OCI-LY7 (cell line): ENCODE data around the gene PFKP. TPM values are rescaled to one million over a fixed set of nuclear protein-coding genes. Genes with fewer than 3 reads are reported as not detected.

Source experiments
- BruUV-seq: library from RNA; stranded (reverse); fragments of 400-500 nt; replicated peaks from 2 replicates; lab custom pipeline; 2021; lab: Mats Ljungman, UMichigan
- CTCF ChIA-PET: fragments of 300-600 bp; sonication (Branson Sonifier 250); formaldehyde crosslinking; loops from one replicate; lab custom pipeline; 2022; ENCODE audit warnings: antibody characterized with exemption; ENCODE audit not compliant: unreplicated experiment; lab: Charles Lee
- POLR2A ChIA-PET: fragments of 300-600 bp; sonication (Branson Sonifier 250); formaldehyde crosslinking; loops from one replicate; lab custom pipeline; 2022; ENCODE audit warnings: antibody characterized with exemption; lab: Charles Lee
- DNase-seq: peaks from one replicate; pipeline ENCODE4 v3.0.0-alpha.2; 2015; ENCODE audit warnings: low spot score
- H2AFZ ChIP-seq: fragments of 200-600 bp; sonication (generic), shearing (Covaris generic); 2 replicates; pipeline ENCODE4 v1.6.1; 2014; ENCODE audit warnings: mild to moderate bottlenecking, antibody characterized with exemption, low read length, moderate library complexity
- H3K27ac ChIP-seq: fragments of 200-600 bp; sonication (generic); 2 replicates; pipeline ENCODE4 v1.5.1; 2014; ENCODE audit warnings: mixed run types, low read depth, mild to moderate bottlenecking, moderate library complexity, low read length, inconsistent platforms; ENCODE audit not compliant: poor library complexity, severe bottlenecking
- H3K36me3 ChIP-seq: fragments of 200-600 bp; sonication (generic); 2 replicates; pipeline ENCODE4 v1.6.1; 2014; ENCODE audit warnings: mild to moderate bottlenecking, antibody characterized with exemption, low read length, moderate library complexity, mixed read lengths; ENCODE audit not compliant: insufficient read depth
- H3K4me1 ChIP-seq: fragments of 200-600 bp; sonication (generic); 2 replicates; pipeline ENCODE4 v1.5.1; 2014; ENCODE audit warnings: mild to moderate bottlenecking, low read length; ENCODE audit not compliant: insufficient read depth, poor library complexity, severe bottlenecking
- H3K4me2 ChIP-seq: fragments of 200-600 bp; sonication (generic); 2 replicates; pipeline ENCODE4 v1.6.1; 2014; ENCODE audit warnings: mild to moderate bottlenecking, low read length
- H3K4me3 ChIP-seq: fragments of 200-600 bp; sonication (generic); 2 replicates; pipeline ENCODE4 v1.5.1; 2014; ENCODE audit warnings: mild to moderate bottlenecking, low read depth, low read length; ENCODE audit not compliant: poor library complexity, severe bottlenecking
- H3K79me2 ChIP-seq: fragments of 200-600 bp; sonication (generic); 2 replicates; pipeline ENCODE4 v1.6.1; 2016; ENCODE audit warnings: low read depth, mild to moderate bottlenecking, low read length, moderate library complexity, mixed read lengths; ENCODE audit not compliant: insufficient read depth
- H3K9me2 ChIP-seq: fragments of 200-600 bp; sonication (generic); 2 replicates; pipeline ENCODE4 v1.6.1; 2016; ENCODE audit warnings: mild to moderate bottlenecking, low read length, mixed read lengths; ENCODE audit not compliant: insufficient read depth
- H3K9me3 ChIP-seq: fragments of 200-600 bp; sonication (generic); 2 replicates; pipeline ENCODE4 v1.6.1; 2014; ENCODE audit warnings: mild to moderate bottlenecking, mixed run types, low read length, mixed read lengths
- H4K20me1 ChIP-seq: fragments of 200-600 bp; sonication (generic); 2 replicates; pipeline ENCODE4 v1.6.1; 2014; ENCODE audit warnings: mild to moderate bottlenecking, antibody characterized with exemption, low read length, moderate library complexity, mixed read lengths; ENCODE audit not compliant: insufficient read depth
- CTCF ChIP-seq: fragments of 200-600 bp; sonication (generic); conservative IDR thresholded peaks from 2 replicates; pipeline ENCODE4 v1.5.1; 2014; ENCODE audit warnings: mild to moderate bottlenecking, antibody characterized with exemption, low read length, moderate library complexity, mixed read lengths
- EZH2phosphoT487 ChIP-seq: fragments of 200-600 bp; sonication (generic); IDR thresholded peaks from 2 replicates; pipeline ENCODE4 v1.6.1; 2018; ENCODE audit warnings: low read depth, borderline replicate concordance, mild to moderate bottlenecking, mixed run types, antibody characterized with exemption, low read length, moderate library complexity, mixed read lengths
- intact Hi-C: fragments of 100-400 bp; cut with micrococcal nuclease; formaldehyde crosslinking; loops from one replicate; pipeline ENCODE4 v1.10.0; 2022; ENCODE audit not compliant: unreplicated experiment
- total RNA-seq, 2 experiments: library from RNA; depleted of rRNA in 1 of 2; stranded (reverse); fragments of >200 nt in 1 of 2; shearing (Covaris generic) in 1 of 2; gene quantifications; 2 replicates each; pipeline ENCODE4 v1.2.3, GENCODE V29; 2014 to 2022

PFKP gene
- total RNA-seq, 2 experiments from 2014 or later, result 85.4 to 154 TPM

GRCh38 chr10:3141351-3142005, 74.1 kb downstream of the PFKP start:
- Histone ChIP-seq H3K9me2 (no peaks in the 10 kb centered on the region), H3K9me3 (no peaks in the 10 kb centered on the region), H3K4me3 (no peak overlapping the region), H3K36me3 (peaks cover 95% of the 10 kb centered on the region), H3K4me1 (no peaks in the 10 kb centered on the region), H3K79me2 (no peaks in the 10 kb centered on the region), H3K27ac (no peak overlapping the region), H4K20me1 (no peaks in the 10 kb centered on the region), H3K4me2 (no peak overlapping the region), H2AFZ (no peak overlapping the region)
- intact Hi-C loops, result no loop called here
- no peak for TF ChIP-seq CTCF
- TF ChIP-seq EZH2phosphoT487, result no peak
- ChIA-PET CTCF (no interaction called here), POLR2A (no interaction called here)
- no peak for DNase-seq
- no TSS peak for BruUV-seq

GRCh38 chr10:3142146-3142875, 75.0 kb downstream of the PFKP start:
- no peak for DNase-seq
- H3K4me1 ChIP-seq, result no peaks in the 10 kb centered on the region
- H4K20me1 ChIP-seq, result no peaks in the 10 kb centered on the region
- no peak overlapping the region for H3K4me3 ChIP-seq
- no peaks in the 10 kb centered on the region for H3K9me2 ChIP-seq
- no peaks in the 10 kb centered on the region for H3K9me3 ChIP-seq
- BruUV-seq, result no TSS peak
- no peak for TF ChIP-seq EZH2phosphoT487
- no peak for TF ChIP-seq CTCF
- no peak overlapping the region for H3K4me2 ChIP-seq
- H3K27ac ChIP-seq, result no peak overlapping the region
- ChIA-PET POLR2A (no interaction called here), CTCF (no interaction called here)
- H2AFZ ChIP-seq, result no peak overlapping the region
- intact Hi-C loops, result no loop called here
- H3K79me2 ChIP-seq, result no peaks in the 10 kb centered on the region
- H3K36me3 ChIP-seq, result peaks cover 93% of the 10 kb centered on the region

GRCh38 chr10:3143366-3143765, 76.0 kb downstream of the PFKP start:
- TF ChIP-seq CTCF, result no peak
- CTCF ChIA-PET, result no interaction called here
- H3K9me2 ChIP-seq, result no peaks in the 10 kb centered on the region
- H3K36me3 ChIP-seq, result peaks cover 89% of the 10 kb centered on the region
- H3K9me3 ChIP-seq, result no peaks in the 10 kb centered on the region
- no peak overlapping the region for H3K4me2 ChIP-seq
- H3K4me1 ChIP-seq, result no peaks in the 10 kb centered on the region
- intact Hi-C loops, result no loop called here
- H3K79me2 ChIP-seq, result no peaks in the 10 kb centered on the region
- no TSS peak for BruUV-seq
- no peak overlapping the region for H3K27ac ChIP-seq
- DNase-seq, result no peak
- H2AFZ ChIP-seq, result no peak overlapping the region
- POLR2A ChIA-PET, result no interaction called here
- no peaks in the 10 kb centered on the region for H4K20me1 ChIP-seq
- no peak overlapping the region for H3K4me3 ChIP-seq
